GM23338 (cell line): ENCODE results near the gene AP1S3.

Experiments used
- CREB1 ChIP-seq: fragments of 250-450 bp; sonication (Bioruptor Pico); IDR thresholded peaks from 2 replicates; pipeline ENCODE4 v1.5.0; 2020; ENCODE audit warnings: low read depth, mild to moderate bottlenecking, moderate library complexity
- POLR2AphosphoS5 ChIP-seq: IDR thresholded peaks from 2 replicates; pipeline ENCODE4 v1.6.1; 2016; ENCODE audit warnings: antibody characterized with exemption, low read depth
- TF ChIP-seq, protein P1 (sequence below), 2 experiments: fragments of 200-600 bp in 1 of 2; sonication (generic) in 1 of 2; conservative IDR thresholded peaks; 2 replicates each; pipeline versions ENCODE4 v1.5.1 to v1.6.1; 2016 to 2017; ENCODE audit warnings: antibody characterized with exemption in 2 of 2, low read depth in 2 of 2, mild to moderate bottlenecking in 2 of 2, moderate library complexity in 1 of 2

DNA sequence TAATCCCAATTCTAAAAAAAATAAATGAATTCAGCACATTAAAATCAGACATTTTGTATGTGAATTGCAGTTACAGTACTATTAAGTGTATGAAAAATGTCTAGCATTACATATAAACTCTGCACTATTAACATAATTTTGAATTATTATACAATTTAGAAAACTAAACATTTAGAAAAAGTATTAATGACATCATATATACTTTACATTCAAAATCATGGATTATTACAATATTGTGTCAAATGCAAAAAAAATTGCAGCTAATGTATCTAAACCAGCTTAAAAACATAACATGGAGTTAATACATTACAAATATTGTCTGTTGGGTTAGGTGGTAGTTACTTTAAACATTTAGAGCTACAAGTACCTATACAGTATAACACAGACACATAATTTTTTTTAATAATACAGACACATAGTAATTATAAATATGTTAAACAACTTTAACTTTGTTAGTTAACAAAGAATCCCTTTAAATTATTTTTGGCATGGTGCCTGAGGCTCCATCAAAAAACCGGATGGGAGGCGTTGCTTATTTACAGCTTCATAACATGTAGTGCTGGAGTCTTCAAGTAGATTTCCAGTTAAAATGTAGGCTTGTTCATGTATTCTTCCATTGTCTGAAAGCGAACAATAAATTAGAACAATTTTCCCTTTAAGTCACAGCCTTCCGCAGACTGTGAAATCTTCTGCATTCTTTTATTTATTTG, 79.1 kb downstream of the AP1S3 start:
- TF ChIP-seq POLR2AphosphoS5 (no peak), CREB1 (CRISPR knock-in tag) (no peak)
- TF ChIP-seq, protein P1, sequence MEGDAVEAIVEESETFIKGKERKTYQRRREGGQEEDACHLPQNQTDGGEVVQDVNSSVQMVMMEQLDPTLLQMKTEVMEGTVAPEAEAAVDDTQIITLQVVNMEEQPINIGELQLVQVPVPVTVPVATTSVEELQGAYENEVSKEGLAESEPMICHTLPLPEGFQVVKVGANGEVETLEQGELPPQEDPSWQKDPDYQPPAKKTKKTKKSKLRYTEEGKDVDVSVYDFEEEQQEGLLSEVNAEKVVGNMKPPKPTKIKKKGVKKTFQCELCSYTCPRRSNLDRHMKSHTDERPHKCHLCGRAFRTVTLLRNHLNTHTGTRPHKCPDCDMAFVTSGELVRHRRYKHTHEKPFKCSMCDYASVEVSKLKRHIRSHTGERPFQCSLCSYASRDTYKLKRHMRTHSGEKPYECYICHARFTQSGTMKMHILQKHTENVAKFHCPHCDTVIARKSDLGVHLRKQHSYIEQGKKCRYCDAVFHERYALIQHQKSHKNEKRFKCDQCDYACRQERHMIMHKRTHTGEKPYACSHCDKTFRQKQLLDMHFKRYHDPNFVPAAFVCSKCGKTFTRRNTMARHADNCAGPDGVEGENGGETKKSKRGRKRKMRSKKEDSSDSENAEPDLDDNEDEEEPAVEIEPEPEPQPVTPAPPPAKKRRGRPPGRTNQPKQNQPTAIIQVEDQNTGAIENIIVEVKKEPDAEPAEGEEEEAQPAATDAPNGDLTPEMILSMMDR (conservative IDR thresholded peaks at IDR 0.05; ENCODE audit: low read depth in 2 of 2): no peak
